ENCODE measurements around the gene NLN. TPM values are rescaled to one million over a fixed set of nuclear protein-coding genes. Genes with fewer than 3 reads are reported as not detected.

NLN gene
- total and polyA plus RNA-seq, 2 experiments from 2014 or later, result 37.7 to 49.6 TPM

- H3K9me3 ChIP-seq (ENCODE audit: low read depth), result no peaks in the 10 kb centered on the region
- TF ChIP-seq EZH2 (IDR thresholded peaks at IDR 0.05; ENCODE audit: insufficient read depth, poor library complexity, severe bottlenecking), result no peak
- TF ChIP-seq EZH2phosphoT487 (IDR thresholded peaks at IDR 0.05; ENCODE audit: insufficient read depth, low read depth), result no peak
These were observed 103.7 kb downstream of the NLN start for GRCh38 chr5:65825408-65826328.

GRCh38 chr5:65828022-65828896 is 106.3 kb downstream of the NLN start:
- Histone ChIP-seq H3K4me2 (ENCODE audit: unreplicated experiment) (peak overlapping the region; percentile 85), H2AFZ (peak overlapping the region; percentile 68), H3K9ac (peak overlapping the region; percentile 42), H3F3A (ENCODE audit: insufficient read depth) (peaks cover 24% of the 10 kb centered on the region), H3K9me2 (ENCODE audit: insufficient read depth) (no peaks in the 10 kb centered on the region), H4K20me1 (ENCODE audit: insufficient read depth) (no peaks in the 10 kb centered on the region), H3K27ac (peak overlapping the region; percentile 61), H3K9me3 (ENCODE audit: low read depth) (no peaks in the 10 kb centered on the region), H3K4me3 (peak overlapping the region; percentile 52), H3K79me2 (ENCODE audit: insufficient read depth) (no peaks in the 10 kb centered on the region; the same call in 1 of the 2 replicates), H3K4me1 (ENCODE audit: insufficient read depth) (peaks cover 49% of the 10 kb centered on the region), H3K27me3 (replicated peaks; ENCODE audit: insufficient read depth) (no peaks in the 10 kb centered on the region), H3K36me3 (ENCODE audit: low read depth) (peaks cover 8% of the 10 kb centered on the region; the same call in 1 of the 2 replicates)
- 4 to 6% methylated on average over 12 of the region's 12 CpGs for WGBS, 2 experiments (ENCODE audit: low coverage in 1 of 2, low lambda C conversion rate in 2 of 2, missing lambda C conversion rate in 2 of 2)
- in situ Hi-C loops (cut with MboI), result no loop called here
- no peak for TF ChIP-seq EZH2 (IDR thresholded peaks at IDR 0.05; ENCODE audit: insufficient read depth, poor library complexity, severe bottlenecking)
- TF ChIP-seq EZH2phosphoT487 (IDR thresholded peaks at IDR 0.05; ENCODE audit: insufficient read depth, low read depth), result no peak
- DNase-seq, result peak; percentile 86

More at GRCh38 chr5:65825408-65826328, 103.7 kb downstream of the NLN start:
- no peaks in the 10 kb centered on the region; the same call in 1 of the 2 replicates for H3K79me2 ChIP-seq (ENCODE audit: insufficient read depth)
- no peaks in the 10 kb centered on the region for H3K9me2 ChIP-seq (ENCODE audit: insufficient read depth)
- no peak overlapping the region for H3K4me3 ChIP-seq
- no peak overlapping the region for H3K4me2 ChIP-seq (ENCODE audit: unreplicated experiment)
- H3K27ac ChIP-seq, result no peak overlapping the region
- 96% methylated on average over 5 of the region's 5 CpGs for WGBS, 2 experiments (ENCODE audit: low coverage in 1 of 2, low lambda C conversion rate in 2 of 2, missing lambda C conversion rate in 2 of 2)
- H3K4me1 ChIP-seq (ENCODE audit: insufficient read depth), result peaks cover 48% of the 10 kb centered on the region
- no peaks in the 10 kb centered on the region for H3K27me3 ChIP-seq (replicated peaks; ENCODE audit: insufficient read depth)
- H2AFZ ChIP-seq, result no peak overlapping the region
- peaks cover 8% of the 10 kb centered on the region; the same call in 1 of the 2 replicates for H3K36me3 ChIP-seq (ENCODE audit: low read depth)
- H4K20me1 ChIP-seq (ENCODE audit: insufficient read depth), result no peaks in the 10 kb centered on the region
- peaks cover 25% of the 10 kb centered on the region for H3F3A ChIP-seq (ENCODE audit: insufficient read depth)
- DNase-seq, result no peak
- H3K9ac ChIP-seq, result no peak overlapping the region
- in situ Hi-C loops (cut with MboI), result no loop called here

DNA sequence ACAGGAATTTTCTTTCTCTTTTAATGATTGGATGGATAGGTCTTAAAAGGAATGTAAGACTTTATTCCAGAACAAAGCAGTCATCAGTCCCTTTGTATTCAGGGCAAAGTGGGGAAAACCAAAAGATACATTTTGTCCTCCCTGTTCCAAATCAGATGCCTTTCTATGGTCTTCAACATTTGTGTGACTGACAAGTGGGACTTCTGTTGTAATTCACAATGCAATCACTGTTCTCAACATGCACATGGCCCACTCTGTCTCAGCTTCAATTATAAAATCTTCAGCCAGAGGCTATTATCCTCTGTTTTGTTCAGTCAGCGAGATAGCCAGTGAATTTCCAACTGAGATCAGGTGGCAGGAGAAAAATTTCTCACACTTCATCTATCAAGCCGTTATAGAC is 108.9 kb downstream of the NLN start:
- Histone ChIP-seq H3K4me3 (no peak overlapping the region), H3K27me3 (replicated peaks; ENCODE audit: insufficient read depth) (no peaks in the 10 kb centered on the region), H3K79me2 (ENCODE audit: insufficient read depth) (no peaks in the 10 kb centered on the region; the same call in 1 of the 2 replicates), H3K4me2 (ENCODE audit: unreplicated experiment) (no peak overlapping the region), H4K20me1 (ENCODE audit: insufficient read depth) (no peaks in the 10 kb centered on the region), H3K36me3 (ENCODE audit: low read depth) (no peaks in the 10 kb centered on the region), H3K9ac (no peak overlapping the region), H3K27ac (no peak overlapping the region), H3K4me1 (ENCODE audit: insufficient read depth) (peaks cover 41% of the 10 kb centered on the region), H2AFZ (no peak overlapping the region), H3K9me3 (ENCODE audit: low read depth) (no peaks in the 10 kb centered on the region), H3F3A (ENCODE audit: insufficient read depth) (peaks cover 20% of the 10 kb centered on the region), H3K9me2 (ENCODE audit: insufficient read depth) (no peaks in the 10 kb centered on the region)
- WGBS, 2 experiments (ENCODE audit: low coverage in 1 of 2, low lambda C conversion rate in 2 of 2, missing lambda C conversion rate in 2 of 2), result 83 to 85% methylated on average over 2 of the region's 2 CpGs
- TF ChIP-seq EZH2 (IDR thresholded peaks at IDR 0.05; ENCODE audit: insufficient read depth, poor library complexity, severe bottlenecking) (no peak), EZH2phosphoT487 (IDR thresholded peaks at IDR 0.05; ENCODE audit: insufficient read depth, low read depth) (no peak)
- in situ Hi-C loops (cut with MboI), result no loop called here
- no peak for DNase-seq

- no peak overlapping the region for H3K4me3 ChIP-seq
- no peak overlapping the region for H3K9ac ChIP-seq
- no peaks in the 10 kb centered on the region for H3K36me3 ChIP-seq (ENCODE audit: low read depth)
- no peaks in the 10 kb centered on the region for H4K20me1 ChIP-seq (ENCODE audit: insufficient read depth)
- no peaks in the 10 kb centered on the region; the same call in 1 of the 2 replicates for H3K79me2 ChIP-seq (ENCODE audit: insufficient read depth)
- H3F3A ChIP-seq (ENCODE audit: insufficient read depth), result peaks cover 20% of the 10 kb centered on the region
- H3K4me1 ChIP-seq (ENCODE audit: insufficient read depth), result peaks cover 41% of the 10 kb centered on the region
- in situ Hi-C loops (cut with MboI), result no loop called here
- 93 to 100% methylated on average over 1 of the region's 1 CpG for WGBS, 2 experiments (ENCODE audit: low coverage in 1 of 2, low lambda C conversion rate in 2 of 2, missing lambda C conversion rate in 2 of 2)
- no peak overlapping the region for H3K4me2 ChIP-seq (ENCODE audit: unreplicated experiment)
- no peaks in the 10 kb centered on the region for H3K9me3 ChIP-seq (ENCODE audit: low read depth)
- no peak overlapping the region for H2AFZ ChIP-seq
- no peaks in the 10 kb centered on the region for H3K9me2 ChIP-seq (ENCODE audit: insufficient read depth)
- H3K27ac ChIP-seq, result no peak overlapping the region
- no peaks in the 10 kb centered on the region for H3K27me3 ChIP-seq (replicated peaks; ENCODE audit: insufficient read depth)
- no peak for DNase-seq
- TF ChIP-seq EZH2phosphoT487 (IDR thresholded peaks at IDR 0.05; ENCODE audit: insufficient read depth, low read depth) (no peak), EZH2 (IDR thresholded peaks at IDR 0.05; ENCODE audit: insufficient read depth, poor library complexity, severe bottlenecking) (no peak)
These were observed 109.3 kb downstream of the NLN start for GRCh38 chr5:65831276-65831675.

Measured in GM23248 (cell line).